WERI-Rb-1 (cell line): Measurements from ENCODE around the gene AGA.

ENCODE experiments used
- DNase-seq: peaks from one replicate; pipeline ENCODE4 v3.0.0-alpha.2; 2020
- H3K27ac ChIP-seq: fragments of 250-450 bp; sonication (Bioruptor Pico); 2 replicates; pipeline ENCODE4 v1.5.1; 2020; ENCODE audit warnings: mild to moderate bottlenecking, moderate library complexity
- H3K27me3 ChIP-seq: fragments of 250-450 bp; sonication (Bioruptor Pico); 2 replicates; pipeline ENCODE4 v1.5.1; 2021; ENCODE audit warnings: mild to moderate bottlenecking, low read depth, moderate library complexity; ENCODE audit not compliant: insufficient read depth, severe bottlenecking
- H3K36me3 ChIP-seq: fragments of 250-450 bp; sonication (Bioruptor Pico); 2 replicates; pipeline ENCODE4 v1.5.1; 2020; ENCODE audit warnings: mild to moderate bottlenecking, moderate library complexity
- H3K4me3 ChIP-seq: 2 replicates; pipeline ENCODE4 v1.5.1; 2011; ENCODE audit warnings: low read depth, mild to moderate bottlenecking, control low read depth, low read length
- H3K9me3 ChIP-seq: fragments of 250-450 bp; sonication (Bioruptor Pico); 2 replicates; pipeline ENCODE4 v1.5.1; 2021; ENCODE audit warnings: mild to moderate bottlenecking, moderate library complexity; ENCODE audit not compliant: severe bottlenecking
- TF ChIP-seq, protein P1 (sequence below): IDR thresholded peaks from 2 replicates; pipeline ENCODE4 v1.5.1; 2011; ENCODE audit warnings: low read depth, mild to moderate bottlenecking, control low read depth, inconsistent platforms, low read length

Gene AGA

GRCh38 chr4:177408023-177408422 lies 34.2 kb downstream of the AGA start:
- H3K36me3 ChIP-seq: no peaks in the 10 kb centered on the region
- no peak overlapping the region for H3K4me3 ChIP-seq
- no peak for DNase-seq
- no peaks in the 10 kb centered on the region for H3K9me3 ChIP-seq
- TF ChIP-seq, protein P1, sequence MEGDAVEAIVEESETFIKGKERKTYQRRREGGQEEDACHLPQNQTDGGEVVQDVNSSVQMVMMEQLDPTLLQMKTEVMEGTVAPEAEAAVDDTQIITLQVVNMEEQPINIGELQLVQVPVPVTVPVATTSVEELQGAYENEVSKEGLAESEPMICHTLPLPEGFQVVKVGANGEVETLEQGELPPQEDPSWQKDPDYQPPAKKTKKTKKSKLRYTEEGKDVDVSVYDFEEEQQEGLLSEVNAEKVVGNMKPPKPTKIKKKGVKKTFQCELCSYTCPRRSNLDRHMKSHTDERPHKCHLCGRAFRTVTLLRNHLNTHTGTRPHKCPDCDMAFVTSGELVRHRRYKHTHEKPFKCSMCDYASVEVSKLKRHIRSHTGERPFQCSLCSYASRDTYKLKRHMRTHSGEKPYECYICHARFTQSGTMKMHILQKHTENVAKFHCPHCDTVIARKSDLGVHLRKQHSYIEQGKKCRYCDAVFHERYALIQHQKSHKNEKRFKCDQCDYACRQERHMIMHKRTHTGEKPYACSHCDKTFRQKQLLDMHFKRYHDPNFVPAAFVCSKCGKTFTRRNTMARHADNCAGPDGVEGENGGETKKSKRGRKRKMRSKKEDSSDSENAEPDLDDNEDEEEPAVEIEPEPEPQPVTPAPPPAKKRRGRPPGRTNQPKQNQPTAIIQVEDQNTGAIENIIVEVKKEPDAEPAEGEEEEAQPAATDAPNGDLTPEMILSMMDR: no peak
- H3K27me3 ChIP-seq: no peaks in the 10 kb centered on the region
- H3K27ac ChIP-seq: no peak overlapping the region

DNA sequence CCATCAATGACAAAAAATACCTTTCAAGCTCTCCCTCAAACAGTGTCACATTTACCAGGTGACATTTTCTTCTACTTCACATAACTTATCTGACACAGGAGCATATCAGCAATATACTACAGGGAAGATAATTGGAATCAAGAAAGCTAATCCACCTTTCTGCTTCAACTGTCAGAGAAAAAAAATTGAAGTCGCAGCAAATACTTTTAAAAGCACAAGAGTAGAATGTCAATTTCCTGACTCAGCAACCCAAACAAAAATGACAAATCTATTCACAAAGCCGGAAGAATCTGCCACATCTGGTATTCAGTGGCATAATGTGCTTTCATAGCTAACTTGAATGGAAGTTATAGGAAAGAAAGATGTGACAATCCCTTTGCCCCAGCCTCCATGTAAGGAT lies 36.7 kb downstream of the AGA start:
- no peak for DNase-seq
- H3K36me3 ChIP-seq: no peaks in the 10 kb centered on the region
- H3K27ac ChIP-seq: no peak overlapping the region
- TF ChIP-seq, protein P1: no peak
- H3K27me3 ChIP-seq: no peaks in the 10 kb centered on the region
- no peaks in the 10 kb centered on the region for H3K9me3 ChIP-seq
- no peak overlapping the region for H3K4me3 ChIP-seq

- no peak overlapping the region for H3K27ac ChIP-seq
- H3K27me3 ChIP-seq: no peaks in the 10 kb centered on the region
- DNase-seq: no peak
- H3K36me3 ChIP-seq: no peaks in the 10 kb centered on the region
- H3K9me3 ChIP-seq: no peaks in the 10 kb centered on the region
- no peak overlapping the region for H3K4me3 ChIP-seq
- TF ChIP-seq, protein P1: no peak
Measured at GRCh38 chr4:177404986-177405385, 37.3 kb downstream of the AGA start.

DNA sequence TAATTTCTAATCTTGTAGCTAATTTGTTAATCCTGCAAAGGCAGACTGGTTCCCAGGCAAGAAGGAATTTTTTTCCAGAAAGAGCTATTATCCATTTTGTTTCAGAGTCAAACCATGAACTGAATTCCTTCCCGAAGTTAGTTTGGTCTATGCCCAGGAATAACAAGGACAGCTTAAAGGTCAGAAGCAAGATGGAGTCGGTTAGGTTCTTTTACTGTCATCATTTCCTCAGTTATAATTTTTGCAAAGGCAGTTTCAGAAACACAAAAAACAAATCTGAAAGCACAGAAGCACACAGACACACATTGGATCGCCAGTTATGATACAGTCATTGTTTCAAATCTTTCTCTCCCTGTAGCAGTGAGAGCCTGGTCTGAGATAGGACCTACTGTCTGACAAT lies 37.9 kb downstream of the AGA start:
- no peak for DNase-seq
- no peak overlapping the region for H3K4me3 ChIP-seq
- no peak overlapping the region for H3K27ac ChIP-seq
- TF ChIP-seq, protein P1: no peak
- H3K27me3 ChIP-seq: no peaks in the 10 kb centered on the region
- H3K36me3 ChIP-seq: no peaks in the 10 kb centered on the region
- H3K9me3 ChIP-seq: no peaks in the 10 kb centered on the region

DNA sequence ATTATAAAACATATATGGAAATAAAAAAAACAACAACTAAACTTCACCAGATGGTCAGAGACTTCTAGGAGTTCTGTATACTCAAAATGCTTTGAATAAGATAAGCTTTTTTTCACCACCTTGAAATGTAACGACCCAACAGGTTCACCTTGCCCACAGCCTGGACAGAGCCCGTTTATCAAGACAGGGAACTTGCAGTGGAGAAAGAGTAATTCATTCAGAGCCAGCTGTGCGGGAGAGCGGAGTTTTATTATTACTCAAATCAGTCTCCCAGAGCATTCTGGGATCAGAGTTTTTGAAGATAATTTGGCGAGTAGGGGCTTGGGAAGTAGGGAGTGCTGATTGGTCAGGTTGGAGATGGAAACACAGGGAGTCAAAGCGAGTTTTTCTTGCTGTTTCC lies 38.5 kb downstream of the AGA start:
- no peak overlapping the region for H3K27ac ChIP-seq
- TF ChIP-seq, protein P1: no peak
- DNase-seq: no peak
- H3K27me3 ChIP-seq: no peaks in the 10 kb centered on the region
- no peak overlapping the region for H3K4me3 ChIP-seq
- no peaks in the 10 kb centered on the region for H3K36me3 ChIP-seq
- no peaks in the 10 kb centered on the region for H3K9me3 ChIP-seq

DNA sequence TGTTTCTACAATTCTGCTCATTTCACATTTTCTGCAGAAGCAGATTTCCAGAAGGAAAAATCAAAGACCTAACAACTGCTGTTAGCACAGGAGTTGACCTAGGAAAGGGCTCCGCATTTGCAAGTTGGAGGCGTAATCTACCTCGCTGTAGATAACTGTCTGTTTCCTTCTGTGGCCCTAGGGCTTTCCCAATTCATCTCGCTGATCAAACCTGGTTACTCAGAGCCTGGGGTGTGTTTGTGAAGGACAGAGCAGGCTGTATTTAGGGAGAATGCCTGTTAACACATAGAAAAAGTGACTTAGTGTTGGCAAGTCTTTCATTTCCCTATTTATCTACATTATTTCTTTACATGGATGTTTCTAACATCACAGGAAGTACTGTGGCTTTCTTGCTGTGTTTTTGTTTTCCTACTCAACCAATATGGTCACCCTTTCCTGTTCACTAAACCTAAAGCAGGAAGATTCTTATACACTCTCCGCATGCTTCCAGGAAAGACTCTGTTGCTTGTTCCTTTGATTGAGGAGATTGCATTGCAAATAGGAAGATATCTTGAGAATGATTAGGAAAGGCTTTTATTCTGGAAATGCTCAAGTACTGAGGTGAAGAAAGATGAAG lies 40.5 kb downstream of the AGA start:
- H3K27ac ChIP-seq: no peak overlapping the region
- TF ChIP-seq, protein P1: no peak
- no peak for DNase-seq
- H3K4me3 ChIP-seq: no peak overlapping the region
- no peaks in the 10 kb centered on the region for H3K27me3 ChIP-seq
- H3K9me3 ChIP-seq: no peaks in the 10 kb centered on the region
- no peaks in the 10 kb centered on the region for H3K36me3 ChIP-seq
